DND-41 (cell line): Measurements from ENCODE around the gene AVEN.

ENCODE experiments used
- ATAC-seq: fragments of 200-7000 bp; cut with Tn5 transposase; 3 replicates; pipeline ENCODE4 v1.9.1; 2021; ENCODE audit warnings: low read depth; ENCODE audit not compliant: insufficient read depth
- DNase-seq: peaks from one replicate; pipeline ENCODE4 v3.0.0-alpha.2; 2020
- H2AFZ ChIP-seq: 2 replicates; pipeline ENCODE4 v1.6.0; 2012; ENCODE audit warnings: low read depth, low read length
- H3K27ac ChIP-seq: 2 replicates; pipeline ENCODE4 v1.5.1; 2012; ENCODE audit warnings: low read length, inconsistent platforms
- H3K27me3 ChIP-seq: fragments of 200-600 bp; sonication (generic); 2 replicates; pipeline ENCODE4 v1.6.0; 2012; ENCODE audit warnings: low read length, mild to moderate bottlenecking, inconsistent platforms; ENCODE audit not compliant: insufficient read depth, poor library complexity
- H3K36me3 ChIP-seq: 2 replicates; pipeline ENCODE4 v1.5.1; 2012; ENCODE audit warnings: low read length, inconsistent platforms; ENCODE audit not compliant: insufficient read depth
- H3K4me1 ChIP-seq: 2 replicates; pipeline ENCODE4 v1.5.1; 2012; ENCODE audit warnings: mild to moderate bottlenecking, low read length; ENCODE audit not compliant: insufficient read depth
- H3K4me2 ChIP-seq: 2 replicates; pipeline ENCODE4 v1.6.0; 2012; ENCODE audit warnings: mild to moderate bottlenecking, moderate library complexity, low read length, inconsistent platforms; ENCODE audit not compliant: insufficient read depth
- H3K4me3 ChIP-seq, 2 experiments: fragments of 200-600 bp in 1 of 2; shearing (Covaris generic) in 1 of 2; 2 replicates each; pipeline ENCODE4 v1.5.1; 2012 to 2016; ENCODE audit warnings: inconsistent platforms in 2 of 2, low read length in 2 of 2, mild to moderate bottlenecking in 2 of 2, low read depth in 1 of 2, moderate library complexity in 1 of 2
- H3K79me2 ChIP-seq: 2 replicates; pipeline ENCODE4 v1.6.0; 2012; ENCODE audit warnings: low read length, inconsistent platforms; ENCODE audit not compliant: insufficient read depth
- H3K9ac ChIP-seq: 2 replicates; pipeline ENCODE4 v1.6.0; 2012; ENCODE audit warnings: low read depth, mild to moderate bottlenecking, inconsistent platforms, low read length, moderate library complexity
- H3K9me3 ChIP-seq: 2 replicates; pipeline ENCODE4 v1.5.1; 2012; ENCODE audit warnings: low read length, moderate library complexity, mild to moderate bottlenecking, inconsistent platforms; ENCODE audit not compliant: insufficient read depth, severe bottlenecking
- H4K20me1 ChIP-seq: 2 replicates; pipeline ENCODE4 v1.6.0; 2012; ENCODE audit warnings: low read length; ENCODE audit not compliant: insufficient read depth
- EZH2 ChIP-seq: IDR thresholded peaks from 3 replicates; pipeline ENCODE4 v1.6.1; 2012; ENCODE audit warnings: borderline replicate concordance, low read depth, mild to moderate bottlenecking, moderate library complexity, low read length, inconsistent platforms; ENCODE audit not compliant: severe bottlenecking
- TF ChIP-seq, protein P1 (sequence below): IDR thresholded peaks from 2 replicates; pipeline ENCODE4 v1.5.1; 2012; ENCODE audit warnings: borderline replicate concordance, low read length, moderate library complexity, mild to moderate bottlenecking; ENCODE audit not compliant: poor library complexity, severe bottlenecking; ENCODE audit errors: extremely low read depth

Gene AVEN

DNA sequence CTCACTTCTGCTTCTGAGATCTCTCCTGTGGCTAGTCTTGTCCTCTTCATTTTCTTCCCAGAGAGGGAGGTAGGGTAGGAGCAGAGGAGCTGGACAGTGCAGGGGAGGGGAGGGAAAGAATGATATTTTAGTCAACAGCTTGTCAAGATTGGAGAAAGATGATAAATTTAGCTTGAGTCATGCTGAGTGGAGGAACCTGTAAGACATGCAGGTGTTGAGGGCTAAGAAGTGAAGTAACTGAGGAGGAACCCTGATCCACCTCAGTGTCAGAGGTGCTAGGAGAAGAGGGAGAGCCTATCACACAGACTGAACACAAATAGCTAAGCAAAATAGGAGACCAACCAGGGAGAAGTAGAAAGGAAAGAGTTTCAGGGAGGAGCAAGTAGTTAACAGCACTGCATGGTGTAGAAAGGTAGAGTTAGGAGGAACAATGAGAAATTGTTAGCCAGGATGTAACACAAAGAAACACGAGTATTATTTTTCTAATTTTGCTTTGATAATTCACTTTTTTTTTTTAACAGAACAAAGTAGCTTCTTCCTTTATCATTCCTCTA, 178.9 kb downstream of the AVEN start:
- Histone ChIP-seq H3K9me3 (no peaks in the 10 kb centered on the region), H3K4me2 (no peak overlapping the region), H3K9ac (no peak overlapping the region), H3K27ac (no peak overlapping the region), H3K4me1 (no peaks in the 10 kb centered on the region), H3K79me2 (no peaks in the 10 kb centered on the region), H3K27me3 (no peaks in the 10 kb centered on the region), H2AFZ (no peak overlapping the region), H4K20me1 (no peaks in the 10 kb centered on the region), H3K4me3 (no peak overlapping the region), H3K36me3 (no peaks in the 10 kb centered on the region)
- ATAC-seq (no peak), DNase-seq (no peak)
- TF ChIP-seq EZH2, result no peak
- TF ChIP-seq, protein P1, sequence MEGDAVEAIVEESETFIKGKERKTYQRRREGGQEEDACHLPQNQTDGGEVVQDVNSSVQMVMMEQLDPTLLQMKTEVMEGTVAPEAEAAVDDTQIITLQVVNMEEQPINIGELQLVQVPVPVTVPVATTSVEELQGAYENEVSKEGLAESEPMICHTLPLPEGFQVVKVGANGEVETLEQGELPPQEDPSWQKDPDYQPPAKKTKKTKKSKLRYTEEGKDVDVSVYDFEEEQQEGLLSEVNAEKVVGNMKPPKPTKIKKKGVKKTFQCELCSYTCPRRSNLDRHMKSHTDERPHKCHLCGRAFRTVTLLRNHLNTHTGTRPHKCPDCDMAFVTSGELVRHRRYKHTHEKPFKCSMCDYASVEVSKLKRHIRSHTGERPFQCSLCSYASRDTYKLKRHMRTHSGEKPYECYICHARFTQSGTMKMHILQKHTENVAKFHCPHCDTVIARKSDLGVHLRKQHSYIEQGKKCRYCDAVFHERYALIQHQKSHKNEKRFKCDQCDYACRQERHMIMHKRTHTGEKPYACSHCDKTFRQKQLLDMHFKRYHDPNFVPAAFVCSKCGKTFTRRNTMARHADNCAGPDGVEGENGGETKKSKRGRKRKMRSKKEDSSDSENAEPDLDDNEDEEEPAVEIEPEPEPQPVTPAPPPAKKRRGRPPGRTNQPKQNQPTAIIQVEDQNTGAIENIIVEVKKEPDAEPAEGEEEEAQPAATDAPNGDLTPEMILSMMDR, result no peak

DNA sequence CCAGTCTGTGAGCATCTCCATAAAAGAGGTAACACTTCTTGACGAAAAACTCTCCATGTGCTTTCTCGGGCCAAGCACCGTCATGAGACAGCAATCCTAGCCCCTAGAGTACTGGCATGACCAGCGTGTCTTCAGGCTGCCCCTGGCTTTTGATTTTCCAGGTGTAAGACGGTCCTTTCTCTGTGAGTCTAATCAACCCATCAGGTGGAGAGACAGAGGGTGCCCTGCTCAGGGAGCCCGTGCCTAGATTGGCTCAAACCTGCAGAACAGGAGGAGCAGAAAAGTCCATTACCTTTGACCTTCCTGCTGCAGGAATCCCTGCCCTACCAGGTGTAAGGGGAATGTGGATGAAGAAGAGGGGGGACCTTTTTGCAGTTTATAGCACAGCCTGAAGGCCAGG, 180.2 kb downstream of the AVEN start:
- ATAC-seq, result no peak
- no peak overlapping the region for H3K4me2 ChIP-seq

DNA sequence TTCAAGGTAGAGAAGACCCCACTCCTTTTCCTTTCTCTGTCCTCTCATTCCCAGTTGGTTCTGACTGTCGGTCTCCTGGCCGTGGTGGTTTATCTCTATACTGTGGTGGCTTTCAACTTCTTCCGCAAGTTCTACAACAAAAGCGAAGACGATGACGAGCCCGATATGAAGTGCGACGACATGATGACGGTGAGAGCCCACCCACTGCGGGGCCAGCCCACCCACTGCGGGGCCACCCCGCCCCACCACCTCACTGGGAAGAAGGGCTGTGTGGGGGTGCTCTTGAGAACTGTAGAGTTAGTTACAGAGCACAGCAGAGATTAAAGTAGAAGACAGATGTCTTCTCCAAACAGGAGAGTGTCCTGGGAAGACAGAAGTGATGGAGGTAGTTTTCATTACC, 181.3 kb downstream of the AVEN start:
- no peaks in the 10 kb centered on the region for H3K27me3 ChIP-seq
- H3K9ac ChIP-seq, result no peak overlapping the region
- no peak overlapping the region for H3K27ac ChIP-seq
- ATAC-seq (no peak), DNase-seq (no peak)
- H2AFZ ChIP-seq, result no peak overlapping the region
- no peak overlapping the region for H3K4me2 ChIP-seq
- H3K36me3 ChIP-seq, result no peaks in the 10 kb centered on the region
- no peaks in the 10 kb centered on the region for H3K9me3 ChIP-seq
- no peaks in the 10 kb centered on the region for H3K4me1 ChIP-seq
- TF ChIP-seq EZH2, result no peak
- TF ChIP-seq, protein P1, result no peak
- H3K4me3 ChIP-seq, result no peak overlapping the region
- no peaks in the 10 kb centered on the region for H4K20me1 ChIP-seq
- H3K79me2 ChIP-seq, result no peaks in the 10 kb centered on the region

More for the DNA sequence above, 180.2 kb downstream of the AVEN start:
- H3K9me3 ChIP-seq, result no peaks in the 10 kb centered on the region
- H3K4me1 ChIP-seq, result no peaks in the 10 kb centered on the region
- H3K36me3 ChIP-seq, result no peaks in the 10 kb centered on the region
- no peak overlapping the region for H2AFZ ChIP-seq
- no peak for DNase-seq
- H3K27me3 ChIP-seq, result no peaks in the 10 kb centered on the region
- no peak overlapping the region for H3K9ac ChIP-seq
- H3K27ac ChIP-seq, result no peak overlapping the region
- H4K20me1 ChIP-seq, result no peaks in the 10 kb centered on the region
- TF ChIP-seq, protein P1, result no peak
- TF ChIP-seq EZH2, result no peak
- no peaks in the 10 kb centered on the region for H3K79me2 ChIP-seq
- H3K4me3 ChIP-seq, result no peak overlapping the region

DNA sequence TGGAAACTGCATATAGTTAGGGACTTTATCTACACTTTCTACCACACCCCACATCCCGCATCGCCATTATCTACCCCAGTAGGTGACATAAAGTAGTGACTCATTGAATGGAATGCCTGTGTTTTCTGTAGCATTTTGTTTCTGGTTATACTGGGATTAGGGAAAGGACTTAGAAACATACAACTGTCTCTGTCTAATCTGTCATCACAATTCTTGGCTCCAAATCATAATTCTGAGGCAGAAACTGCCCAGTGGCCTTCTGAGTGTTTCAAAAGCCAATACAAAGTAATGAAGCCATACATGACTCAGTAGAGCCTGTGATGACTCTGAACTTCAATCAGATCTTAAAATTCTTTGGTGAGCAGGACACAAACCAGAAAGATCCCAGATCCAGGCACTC, 186.4 kb downstream of the AVEN start:
- DNase-seq, result no peak

More for the DNA sequence above, 186.4 kb downstream of the AVEN start:
- TF ChIP-seq EZH2, result no peak
- TF ChIP-seq, protein P1, result no peak
- no peak for ATAC-seq
- no peaks in the 10 kb centered on the region for H3K4me1 ChIP-seq
- H4K20me1 ChIP-seq, result no peaks in the 10 kb centered on the region
- no peak overlapping the region for H3K9ac ChIP-seq
- H3K27ac ChIP-seq, result no peak overlapping the region
- no peak overlapping the region for H3K4me3 ChIP-seq
- H3K27me3 ChIP-seq, result no peaks in the 10 kb centered on the region
- H2AFZ ChIP-seq, result no peak overlapping the region
- H3K4me2 ChIP-seq, result no peak overlapping the region
- no peaks in the 10 kb centered on the region for H3K79me2 ChIP-seq
- H3K9me3 ChIP-seq, result no peaks in the 10 kb centered on the region
- no peaks in the 10 kb centered on the region for H3K36me3 ChIP-seq
